Nephron (organoid): ENCODE measurements around the gene CDK5RAP1.

Experiments used
- H3K27ac Mint-ChIP-seq, 3 experiments: 2 replicates each; pipeline ENCODE4 v1.8.0; 2020; ENCODE audit warnings: mixed read lengths in 3 of 3, mild to moderate bottlenecking in 2 of 3, moderate library complexity in 1 of 3
- H3K27me3 Mint-ChIP-seq: 2 replicates; pipeline ENCODE4 v1.8.0; 2021; ENCODE audit warnings: low read depth, mild to moderate bottlenecking, moderate library complexity, mixed read lengths
- H3K36me3 Mint-ChIP-seq: 2 replicates; pipeline ENCODE4 v1.8.0; 2020; ENCODE audit warnings: low read depth, mixed read lengths
- H3K4me1 Mint-ChIP-seq: 2 replicates; pipeline ENCODE4 v1.8.0; 2020; ENCODE audit warnings: mixed read lengths
- H3K4me3 Mint-ChIP-seq, 3 experiments: 2 replicates each; pipeline ENCODE4 v1.8.0; 2020; ENCODE audit warnings: mild to moderate bottlenecking in 3 of 3, mixed read lengths in 3 of 3, moderate library complexity in 2 of 3
- H3K9me3 Mint-ChIP-seq: 2 replicates; pipeline ENCODE4 v1.8.0; 2020; ENCODE audit warnings: mixed read lengths
- TF ChIP-seq, protein P1 (sequence below), 3 experiments: fragments of 200-600 bp; sonication (generic); IDR thresholded peaks; one replicate each; pipeline ENCODE4 v1.5.0; 2021; ENCODE audit warnings: antibody characterized with exemption in 3 of 3; ENCODE audit not compliant: unreplicated experiment in 3 of 3

Gene CDK5RAP1

DNA sequence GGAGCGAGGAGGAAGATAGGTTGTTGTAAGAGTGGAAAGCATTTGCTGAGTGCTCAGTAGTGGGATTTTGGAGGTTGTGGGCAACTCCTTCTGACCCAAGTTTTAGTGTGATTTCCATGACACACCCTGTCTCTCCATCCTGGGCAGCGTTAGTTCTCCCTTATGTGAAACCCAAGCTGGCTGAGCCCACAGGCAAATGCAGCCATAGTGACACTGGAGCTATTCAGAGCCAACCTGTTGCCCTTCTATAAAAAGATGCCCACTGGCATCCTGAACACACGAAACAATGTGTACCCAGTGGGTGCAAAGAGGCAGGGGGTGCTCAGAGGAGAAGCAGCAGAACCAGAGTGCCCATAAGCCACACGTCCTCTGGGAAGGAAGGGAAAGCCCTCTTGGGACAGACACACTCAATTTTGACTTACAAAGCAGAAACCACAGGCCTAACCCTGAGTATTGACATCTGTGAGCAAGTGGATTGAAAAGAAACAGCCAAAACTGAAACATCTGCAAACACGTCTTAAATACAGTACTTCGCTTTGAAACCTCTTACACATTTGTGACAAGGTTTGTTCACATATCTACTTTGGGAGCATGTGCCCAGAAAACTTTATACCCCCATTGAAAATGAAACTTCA lies 63.7 kb downstream of the CDK5RAP1 start:
- no peaks in the 10 kb centered on the region for H3K36me3 Mint-ChIP-seq
- H3K4me1 Mint-ChIP-seq = no peaks in the 10 kb centered on the region
- peaks cover 10% of the 10 kb centered on the region for H3K27me3 Mint-ChIP-seq
- TF ChIP-seq, protein P1, sequence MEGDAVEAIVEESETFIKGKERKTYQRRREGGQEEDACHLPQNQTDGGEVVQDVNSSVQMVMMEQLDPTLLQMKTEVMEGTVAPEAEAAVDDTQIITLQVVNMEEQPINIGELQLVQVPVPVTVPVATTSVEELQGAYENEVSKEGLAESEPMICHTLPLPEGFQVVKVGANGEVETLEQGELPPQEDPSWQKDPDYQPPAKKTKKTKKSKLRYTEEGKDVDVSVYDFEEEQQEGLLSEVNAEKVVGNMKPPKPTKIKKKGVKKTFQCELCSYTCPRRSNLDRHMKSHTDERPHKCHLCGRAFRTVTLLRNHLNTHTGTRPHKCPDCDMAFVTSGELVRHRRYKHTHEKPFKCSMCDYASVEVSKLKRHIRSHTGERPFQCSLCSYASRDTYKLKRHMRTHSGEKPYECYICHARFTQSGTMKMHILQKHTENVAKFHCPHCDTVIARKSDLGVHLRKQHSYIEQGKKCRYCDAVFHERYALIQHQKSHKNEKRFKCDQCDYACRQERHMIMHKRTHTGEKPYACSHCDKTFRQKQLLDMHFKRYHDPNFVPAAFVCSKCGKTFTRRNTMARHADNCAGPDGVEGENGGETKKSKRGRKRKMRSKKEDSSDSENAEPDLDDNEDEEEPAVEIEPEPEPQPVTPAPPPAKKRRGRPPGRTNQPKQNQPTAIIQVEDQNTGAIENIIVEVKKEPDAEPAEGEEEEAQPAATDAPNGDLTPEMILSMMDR (IDR thresholded peaks at IDR 0.05; ENCODE audit: unreplicated experiment in 3 of 3) = no peak
- H3K27ac Mint-ChIP-seq = no peak overlapping the region
- no peak overlapping the region for H3K4me3 Mint-ChIP-seq
- H3K9me3 Mint-ChIP-seq = no peaks in the 10 kb centered on the region

DNA sequence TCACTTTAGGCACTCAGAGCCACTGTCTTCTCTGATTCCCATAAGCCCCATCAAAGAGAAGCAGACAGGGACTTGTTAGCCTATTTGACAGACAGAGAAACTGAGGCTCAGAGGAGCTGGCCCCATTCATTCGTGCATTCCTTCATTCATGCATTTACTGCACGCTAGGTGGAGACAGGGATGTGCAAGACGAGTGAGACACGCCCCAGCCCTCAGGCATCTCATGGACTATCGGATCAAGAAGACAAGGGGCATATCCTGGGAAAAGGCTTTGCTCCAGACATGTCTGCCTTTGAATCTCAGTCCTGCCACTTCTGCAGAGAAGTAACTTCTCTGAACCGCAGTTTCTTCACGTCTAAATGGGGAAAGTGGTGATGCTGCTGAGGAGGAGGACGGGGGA lies 64.2 kb downstream of the CDK5RAP1 start:
- Mint-ChIP-seq H3K27me3 (peaks cover 10% of the 10 kb centered on the region), H3K27ac (no peak overlapping the region), H3K36me3 (no peaks in the 10 kb centered on the region), H3K9me3 (no peaks in the 10 kb centered on the region), H3K4me3 (no peak overlapping the region), H3K4me1 (no peaks in the 10 kb centered on the region)
- TF ChIP-seq, protein P1 (IDR thresholded peaks at IDR 0.05; ENCODE audit: unreplicated experiment in 3 of 3) = no peak

DNA sequence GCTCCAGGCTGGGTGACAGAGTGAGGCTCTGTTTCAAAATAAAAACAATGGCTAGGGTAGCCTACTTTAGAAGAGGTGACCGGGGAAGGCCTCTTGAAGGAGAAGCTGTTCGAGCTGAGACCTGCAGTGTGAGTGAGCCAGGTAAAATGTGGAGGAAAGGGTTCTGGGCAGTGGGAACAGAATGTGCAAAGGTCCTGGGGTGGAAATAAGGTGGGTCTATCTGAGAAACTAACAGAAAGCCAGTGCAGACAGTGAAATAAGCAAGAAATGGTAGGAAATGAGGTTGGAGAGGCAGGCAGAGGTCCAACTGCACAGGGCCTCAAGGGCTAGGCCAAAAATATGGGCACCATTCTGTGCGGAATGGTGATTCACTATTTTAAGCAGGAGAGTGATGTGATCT lies 64.9 kb downstream of the CDK5RAP1 start:
- H3K9me3 Mint-ChIP-seq = no peaks in the 10 kb centered on the region
- H3K36me3 Mint-ChIP-seq = no peaks in the 10 kb centered on the region
- no peak overlapping the region for H3K4me3 Mint-ChIP-seq
- H3K4me1 Mint-ChIP-seq = no peaks in the 10 kb centered on the region
- peaks cover 10% of the 10 kb centered on the region for H3K27me3 Mint-ChIP-seq
- TF ChIP-seq, protein P1 (IDR thresholded peaks at IDR 0.05; ENCODE audit: unreplicated experiment in 3 of 3) = no peak
- no peak overlapping the region for H3K27ac Mint-ChIP-seq

DNA sequence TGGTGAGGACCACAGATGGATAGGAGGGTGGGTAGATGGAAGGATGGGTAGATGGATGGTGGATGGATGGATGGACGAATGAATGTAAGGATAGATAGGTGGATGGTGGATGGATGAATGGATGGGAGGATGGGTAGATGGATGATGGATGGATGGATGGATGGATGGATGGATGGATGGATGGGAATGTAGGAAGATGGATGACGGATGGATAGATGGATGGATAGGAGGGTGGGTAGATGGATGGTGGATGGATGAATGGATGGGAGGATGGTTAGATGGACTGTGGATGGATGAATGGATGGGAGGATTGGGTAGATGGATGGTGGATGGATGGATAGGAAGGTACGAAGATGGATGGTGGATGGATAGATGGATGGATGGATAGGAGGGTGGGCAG lies 67.2 kb downstream of the CDK5RAP1 start:
- no peak overlapping the region for H3K27ac Mint-ChIP-seq
- no peak overlapping the region for H3K4me3 Mint-ChIP-seq
- no peaks in the 10 kb centered on the region for H3K36me3 Mint-ChIP-seq

DNA sequence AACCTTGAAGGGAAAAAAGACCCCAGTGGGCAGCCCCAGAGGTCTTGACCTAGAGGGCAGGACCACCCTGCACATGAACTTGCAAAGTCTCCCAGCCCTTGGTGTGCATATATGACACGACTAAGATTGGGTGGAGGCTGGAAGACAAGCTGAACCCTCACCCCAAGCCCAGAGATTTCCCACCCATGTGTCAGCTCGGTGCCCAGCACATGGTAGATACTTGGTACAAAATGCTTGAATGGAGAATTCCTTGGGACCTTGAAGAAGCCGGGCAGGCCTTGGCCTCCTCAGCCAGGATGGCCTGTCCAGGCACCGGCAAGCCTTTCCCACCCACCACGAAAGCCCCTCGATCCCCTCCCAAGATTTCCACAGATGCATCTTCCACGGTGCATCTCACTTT lies 67.7 kb downstream of the CDK5RAP1 start:
- H3K36me3 Mint-ChIP-seq = no peaks in the 10 kb centered on the region
- no peaks in the 10 kb centered on the region for H3K4me1 Mint-ChIP-seq
- no peak overlapping the region for H3K4me3 Mint-ChIP-seq
- no peaks in the 10 kb centered on the region for H3K9me3 Mint-ChIP-seq
- H3K27me3 Mint-ChIP-seq = peaks cover 21% of the 10 kb centered on the region
- no peak overlapping the region for H3K27ac Mint-ChIP-seq
- TF ChIP-seq, protein P1 (IDR thresholded peaks at IDR 0.05; ENCODE audit: unreplicated experiment in 3 of 3) = no peak

More for the DNA sequence above, 67.2 kb downstream of the CDK5RAP1 start:
- H3K27me3 Mint-ChIP-seq = peaks cover 17% of the 10 kb centered on the region
- no peaks in the 10 kb centered on the region for H3K9me3 Mint-ChIP-seq
- TF ChIP-seq, protein P1 (IDR thresholded peaks at IDR 0.05; ENCODE audit: unreplicated experiment in 3 of 3) = no peak
- H3K4me1 Mint-ChIP-seq = no peaks in the 10 kb centered on the region

DNA sequence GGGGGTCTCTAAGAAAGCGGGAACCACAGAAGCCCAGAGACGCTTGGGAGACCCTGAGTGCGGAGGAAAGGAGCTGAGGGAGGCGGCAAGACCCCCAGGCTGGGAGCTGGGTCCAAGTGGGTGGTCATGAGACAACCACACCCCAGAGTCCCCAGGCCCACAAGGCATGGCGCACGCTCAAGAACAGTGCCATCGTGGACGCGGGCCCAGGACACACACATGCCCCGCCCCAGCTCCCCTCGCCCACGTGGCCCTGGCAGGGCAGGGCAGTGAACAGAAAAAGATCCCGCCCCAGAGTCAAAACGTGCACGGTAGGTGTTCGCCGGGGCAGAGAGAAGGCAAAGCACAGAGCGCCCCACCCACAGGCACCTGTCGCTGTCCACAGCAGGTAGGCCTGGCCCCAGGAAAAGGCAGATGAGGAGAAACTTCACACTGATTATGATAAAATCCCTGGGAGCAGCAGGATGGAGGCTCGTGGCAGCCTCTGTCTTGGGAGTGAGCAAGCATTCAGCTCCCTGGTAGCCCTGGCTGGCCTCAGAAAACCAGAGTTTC lies 68.3 kb downstream of the CDK5RAP1 start:
- no peaks in the 10 kb centered on the region for H3K9me3 Mint-ChIP-seq
- no peaks in the 10 kb centered on the region for H3K36me3 Mint-ChIP-seq
- no peak overlapping the region for H3K4me3 Mint-ChIP-seq
- TF ChIP-seq, protein P1 (IDR thresholded peaks at IDR 0.05; ENCODE audit: unreplicated experiment in 3 of 3) = no peak
- no peak overlapping the region for H3K27ac Mint-ChIP-seq
- H3K4me1 Mint-ChIP-seq = no peaks in the 10 kb centered on the region
- peaks cover 27% of the 10 kb centered on the region for H3K27me3 Mint-ChIP-seq
